ENCODE measurements around the gene RAB5A. TPM values are rescaled to one million over a fixed set of nuclear protein-coding genes. Genes with fewer than 3 reads are reported as not detected.
A peak's percentile ranks its signal among the peaks of the same experiment; 100 is the strongest.
"Not testable (repeated sequence)": the region's sequence is repeated elsewhere in the genome, so short reads cannot be mapped to it uniquely, and the experiment has no call there.

The RAB5A gene
- total and polyA plus RNA-seq, 8 donors = 16.0 to 30.2 (median 21.0) TPM

GRCh38 chr3:20023623-20024405, 76.9 kb downstream of the RAB5A start:
- DNase-seq (no peak), FAIRE-seq (no peak)
- 54 to 55% methylated on average over 2 of the region's 2 CpGs for WGBS, 2 donors

DNA sequence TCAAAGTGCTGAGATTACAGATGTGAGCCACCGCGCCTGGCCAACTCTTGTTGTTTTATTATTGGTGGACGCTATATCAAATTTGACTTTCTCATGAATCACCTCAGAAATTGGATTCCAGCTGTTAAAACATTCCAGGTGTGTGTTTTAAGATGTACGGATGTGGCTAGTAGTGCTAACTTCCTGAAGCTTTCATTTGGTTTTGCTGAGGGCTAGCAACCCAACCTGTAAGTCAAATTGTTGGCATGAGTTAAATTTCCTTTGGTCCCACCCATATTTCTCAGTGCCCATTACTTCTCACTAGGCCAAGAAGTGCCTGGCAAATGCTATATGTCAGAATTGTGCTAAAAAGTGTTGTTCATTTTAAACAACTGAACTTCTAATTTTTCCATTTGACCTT, 80.2 kb downstream of the RAB5A start:
- no peak overlapping the region for H3K27ac ChIP-seq
- no peaks in the 10 kb centered on the region for H3K9me3 ChIP-seq
- H3K27me3 ChIP-seq = no peaks in the 10 kb centered on the region
- no peak overlapping the region for H3K4me3 ChIP-seq
- WGBS, 2 donors = 88 to 92% methylated on average over 4 of the region's 4 CpGs
- intact Hi-C loops (cut with DNase I) = no loop called here
- TF ChIP-seq CTCF (IDR thresholded peaks at IDR 0.05) = no peak
- FAIRE-seq = no peak
- no peak for DNase-seq
- no peaks in the 10 kb centered on the region for H3K36me3 ChIP-seq
- ATAC-seq = no peak
- peaks cover 0 to 3% (median 0%) of the 10 kb centered on the region in 3 donors for H3K4me1 ChIP-seq

More at GRCh38 chr3:20023623-20024405, 76.9 kb downstream of the RAB5A start:
- ATAC-seq = peak in 3 of 4 donors; percentile 73 to 76 (median 74)
- intact Hi-C loops (cut with DNase I) = no loop called here
- Histone ChIP-seq H3K36me3 (no peaks in the 10 kb centered on the region), H3K4me3 (no peak overlapping the region), H3K4me1 (peaks cover 0 to 3% (median 0%) of the 10 kb centered on the region in 3 donors), H3K27me3 (no peaks in the 10 kb centered on the region), H3K9me3 (no peaks in the 10 kb centered on the region), H3K27ac (no peak overlapping the region)
- no peak for TF ChIP-seq CTCF (IDR thresholded peaks at IDR 0.05)

- no peaks in the 10 kb centered on the region for H3K27me3 ChIP-seq
- no peaks in the 10 kb centered on the region for H3K36me3 ChIP-seq
- TF ChIP-seq CTCF (IDR thresholded peaks at IDR 0.05) = no peak
- peaks cover 0 to 3% (median 0%) of the 10 kb centered on the region in 3 donors for H3K4me1 ChIP-seq
- H3K27ac ChIP-seq = no peak overlapping the region
- intact Hi-C loops (cut with DNase I) = no loop called here
- no peak for FAIRE-seq
- H3K4me3 ChIP-seq = no peak overlapping the region
- ATAC-seq = no peak
- H3K9me3 ChIP-seq = no peaks in the 10 kb centered on the region
- no peak for DNase-seq
- whole genome bisulfite sequencing, 2 donors = 79 to 87% methylated on average over 7 of the region's 7 CpGs
These were observed 82.0 kb downstream of the RAB5A start for GRCh38 chr3:20028905-20029331.

DNA sequence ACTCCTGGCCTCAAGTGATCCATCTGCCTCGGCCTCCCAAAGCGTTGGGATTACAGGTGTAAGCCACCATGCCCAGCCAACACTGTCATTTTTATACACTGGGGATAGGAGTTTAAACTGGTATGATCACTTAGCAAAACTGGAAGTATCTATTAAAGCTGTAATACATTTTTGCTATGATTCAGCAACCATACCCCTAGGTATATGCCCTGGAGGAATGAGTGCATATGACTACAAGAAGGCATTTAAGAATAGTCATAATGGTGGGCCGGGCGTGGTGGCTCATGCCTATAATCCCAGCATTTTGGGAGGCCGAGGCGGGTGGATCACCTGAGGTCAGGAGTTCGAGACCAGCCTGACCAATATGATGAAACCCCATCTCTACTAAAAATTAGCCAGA, 85.0 kb downstream of the RAB5A start:
- intact Hi-C loops (cut with DNase I) = loop anchor here in 1 of 3 donors (10.0 kb wide), 1 partner anchor 153 kb away; the partner anchor contains the start of gene SGO1
- H3K27me3 ChIP-seq, FAIRE-seq, H3K4me3 ChIP-seq, H3K27ac ChIP-seq, H3K4me1 ChIP-seq, DNase-seq, H3K9me3 ChIP-seq, H3K36me3 ChIP-seq, ATAC-seq: not testable (repeated sequence)
- WGBS, 2 donors = 91 to 95% methylated on average over 7 of the region's 7 CpGs

Other genes with a start within 250 kb of the RAB5A start
- gene EFHB, start 12.9 kb upstream of the RAB5A start, total RNA-seq = under 1 TPM in 3 of 6 donors, not detected in 3; 0.12 to 0.60 (median 0.28) TPM
- 1 to 10 TPM in 1 of 2 donors, under 1 TPM in 1; 0.09 to 2.3 TPM for gene EFHB, start 12.9 kb upstream of the RAB5A start, polyA plus RNA-seq
- not detected for gene PP2D1, start 65.2 kb downstream of the RAB5A start, total RNA-seq
- not detected for gene PP2D1, start 65.2 kb downstream of the RAB5A start, polyA plus RNA-seq
- gene KAT2B, start 93.3 kb downstream of the RAB5A start, total RNA-seq = 10 to 100 TPM; 13.1 to 21.6 (median 16.0) TPM
- 10 to 100 TPM in 1 of 2 donors, 1 to 10 TPM in 1; 8.2 to 14.4 TPM for gene KAT2B, start 93.3 kb downstream of the RAB5A start, polyA plus RNA-seq
- gene SGO1, start 239.1 kb downstream of the RAB5A start, total RNA-seq = under 1 TPM in 4 of 6 donors, not detected in 2; 0.14 to 0.69 (median 0.29) TPM
- gene SGO1, start 239.1 kb downstream of the RAB5A start, polyA plus RNA-seq = under 1 TPM; 0.09 to 0.11 TPM